ENCODE results near the gene APOBEC3G. TPM values are rescaled to one million over a fixed set of nuclear protein-coding genes. Genes with fewer than 3 reads are reported as not detected.
A peak's percentile ranks its signal among the peaks of the same experiment; 100 is the strongest.

Gene APOBEC3G
- total and polyA plus RNA-seq, 10 of the 15 experiments (the other 5 are each of a cell fraction or from before 2014, with no cell fraction given) = 103 to 232 (median 152) TPM

GRCh38 chr22:39098026-39098425, 21.0 kb downstream of the APOBEC3G start (continued):
- TF ChIP-seq BCLAF1 (IDR thresholded peaks at IDR 0.05) (no peak), NR2F1 (conservative IDR thresholded peaks at IDR 0.05) (0 out of 2 replicates have a peak, but pooled peaks have one; percentile 25), REST (IDR thresholded peaks at IDR 0.05; ENCODE audit: low read depth, low read length) (no peak), ETV6 (conservative IDR thresholded peaks at IDR 0.05 in 1 of 2, IDR thresholded peaks at IDR 0.05 in 1 of 2; ENCODE audit: borderline replicate concordance in 1 of 2, low read depth in 1 of 2) (no peak), RAD51 (IDR thresholded peaks at IDR 0.05) (peak; percentile 59; the same call in 1 of the 2 replicates), KAT2A (conservative IDR thresholded peaks at IDR 0.05; ENCODE audit: control insufficient read depth, low read depth, low read length) (no peak), TAF1 (IDR thresholded peaks at IDR 0.05; ENCODE audit: borderline replicate concordance, low read depth, low read length) (no peak), RCOR1 (conservative IDR thresholded peaks at IDR 0.05; ENCODE audit: low read depth, low read length) (no peak), ZNF592 (IDR thresholded peaks at IDR 0.05) (0 out of 2 replicates have a peak, but pooled peaks have one; percentile 26), NFYA (IDR thresholded peaks at IDR 0.05; ENCODE audit: borderline replicate concordance, low read depth, low read length) (no peak)
